ENCODE data around the gene CUL5. TPM values are rescaled to one million over a fixed set of nuclear protein-coding genes. Genes with fewer than 3 reads are reported as not detected.
"Not testable (repeated sequence)": the region's sequence is repeated elsewhere in the genome, so short reads cannot be mapped to it uniquely, and the experiment has no call there.

Gene CUL5
- total RNA-seq, 1 donor from 2014 or later = 30.0 TPM

DNA sequence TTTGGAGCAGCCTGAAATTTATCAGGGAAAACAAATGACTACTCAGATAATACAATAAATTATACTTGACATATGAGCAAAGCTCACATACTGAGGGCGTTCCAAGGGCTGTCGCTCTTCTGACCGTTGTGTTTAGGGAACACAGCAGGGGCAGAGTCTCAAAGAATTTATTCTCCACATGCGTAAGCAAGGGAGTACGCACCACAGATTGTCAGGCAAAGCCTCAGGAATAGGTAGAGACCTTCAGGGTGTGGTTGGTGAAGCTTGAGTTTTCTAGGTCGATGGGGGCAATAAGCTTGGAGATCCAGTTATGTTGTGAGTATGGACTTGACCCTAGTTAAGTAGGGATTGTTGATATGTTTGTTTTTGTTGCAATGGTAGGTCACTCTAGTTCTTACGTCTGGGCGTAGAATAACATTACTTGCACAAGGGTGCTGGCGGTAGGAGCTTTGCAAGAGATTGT, 113.5 kb downstream of the CUL5 start:
- peaks cover 31% of the 10 kb centered on the region for H3K4me1 Mint-ChIP-seq (ENCODE audit: low read depth)
- H3K27me3 Mint-ChIP-seq (ENCODE audit: low read depth) = no peaks in the 10 kb centered on the region
- H3K4me3 Mint-ChIP-seq (ENCODE audit: unreplicated experiment) = peak overlapping the region; percentile 89
- TF ChIP-seq, protein P1, sequence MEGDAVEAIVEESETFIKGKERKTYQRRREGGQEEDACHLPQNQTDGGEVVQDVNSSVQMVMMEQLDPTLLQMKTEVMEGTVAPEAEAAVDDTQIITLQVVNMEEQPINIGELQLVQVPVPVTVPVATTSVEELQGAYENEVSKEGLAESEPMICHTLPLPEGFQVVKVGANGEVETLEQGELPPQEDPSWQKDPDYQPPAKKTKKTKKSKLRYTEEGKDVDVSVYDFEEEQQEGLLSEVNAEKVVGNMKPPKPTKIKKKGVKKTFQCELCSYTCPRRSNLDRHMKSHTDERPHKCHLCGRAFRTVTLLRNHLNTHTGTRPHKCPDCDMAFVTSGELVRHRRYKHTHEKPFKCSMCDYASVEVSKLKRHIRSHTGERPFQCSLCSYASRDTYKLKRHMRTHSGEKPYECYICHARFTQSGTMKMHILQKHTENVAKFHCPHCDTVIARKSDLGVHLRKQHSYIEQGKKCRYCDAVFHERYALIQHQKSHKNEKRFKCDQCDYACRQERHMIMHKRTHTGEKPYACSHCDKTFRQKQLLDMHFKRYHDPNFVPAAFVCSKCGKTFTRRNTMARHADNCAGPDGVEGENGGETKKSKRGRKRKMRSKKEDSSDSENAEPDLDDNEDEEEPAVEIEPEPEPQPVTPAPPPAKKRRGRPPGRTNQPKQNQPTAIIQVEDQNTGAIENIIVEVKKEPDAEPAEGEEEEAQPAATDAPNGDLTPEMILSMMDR (IDR thresholded peaks at IDR 0.05) = no peak
- peaks cover 4% of the 10 kb centered on the region for H3K36me3 Mint-ChIP-seq (ENCODE audit: low read depth)
- no peaks in the 10 kb centered on the region for H3K9me3 Mint-ChIP-seq (ENCODE audit: low read depth)
- peak overlapping the region; percentile 92 for H3K27ac Mint-ChIP-seq (ENCODE audit: unreplicated experiment)
- no peak for DNase-seq (ENCODE audit: low spot score)

DNA sequence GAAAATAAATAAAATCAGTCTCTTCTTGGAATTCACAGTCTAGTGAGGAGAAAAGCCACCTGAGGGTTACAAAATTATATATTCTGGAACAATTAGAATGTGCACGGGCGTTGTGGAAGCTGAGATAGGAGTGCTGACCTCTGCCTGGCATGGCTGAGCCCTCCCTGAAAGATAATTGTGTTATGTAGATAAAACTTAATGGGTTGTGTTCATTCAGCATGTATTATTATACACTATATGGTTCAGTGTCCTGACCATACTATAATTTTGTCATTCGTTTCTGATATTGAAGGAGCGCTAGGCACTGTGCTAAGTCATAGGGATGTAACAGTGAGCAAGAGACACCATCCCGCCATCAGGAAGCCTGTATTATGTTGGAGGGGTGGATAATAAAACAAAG, 116.4 kb downstream of the CUL5 start:
- Mint-ChIP-seq H3K36me3 (ENCODE audit: low read depth) (peaks cover 13% of the 10 kb centered on the region), H3K9me3 (ENCODE audit: low read depth) (no peaks in the 10 kb centered on the region), H3K27ac (ENCODE audit: unreplicated experiment) (no peak overlapping the region), H3K4me1 (ENCODE audit: low read depth) (peaks cover 31% of the 10 kb centered on the region), H3K4me3 (ENCODE audit: unreplicated experiment) (no peak overlapping the region), H3K27me3 (ENCODE audit: low read depth) (no peaks in the 10 kb centered on the region)
- TF ChIP-seq, protein P1 (IDR thresholded peaks at IDR 0.05) = no peak
- DNase-seq (ENCODE audit: low spot score) = no peak

DNA sequence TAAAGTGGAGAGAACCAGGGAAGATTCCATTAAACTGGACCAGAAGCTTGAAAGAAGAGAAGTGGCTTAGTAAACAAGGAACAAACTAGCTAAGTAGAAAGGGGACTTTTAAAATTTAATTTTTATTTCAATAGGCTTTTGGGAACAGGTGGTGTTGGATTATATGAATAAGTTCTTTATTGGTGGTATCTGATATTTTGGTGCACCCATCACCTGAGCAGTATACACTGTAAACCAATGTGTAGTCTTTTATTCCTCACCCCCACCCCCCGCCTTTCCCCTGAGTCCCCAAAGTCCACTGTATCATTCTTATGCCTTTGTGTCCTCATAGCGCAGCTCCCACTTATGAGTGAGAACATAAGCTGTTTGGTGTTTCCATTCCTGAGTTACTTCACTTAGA, 120.1 kb downstream of the CUL5 start:
- no peaks in the 10 kb centered on the region for H3K27me3 Mint-ChIP-seq (ENCODE audit: low read depth)
- no peak for DNase-seq (ENCODE audit: low spot score)
- H3K9me3 Mint-ChIP-seq (ENCODE audit: low read depth) = no peaks in the 10 kb centered on the region
- no peak overlapping the region for H3K27ac Mint-ChIP-seq (ENCODE audit: unreplicated experiment)
- H3K4me1 Mint-ChIP-seq (ENCODE audit: low read depth) = peaks cover 10% of the 10 kb centered on the region
- TF ChIP-seq, protein P1 (IDR thresholded peaks at IDR 0.05) = no peak
- H3K4me3 Mint-ChIP-seq (ENCODE audit: unreplicated experiment) = no peak overlapping the region
- H3K36me3 Mint-ChIP-seq (ENCODE audit: low read depth) = peaks cover 17% of the 10 kb centered on the region

DNA sequence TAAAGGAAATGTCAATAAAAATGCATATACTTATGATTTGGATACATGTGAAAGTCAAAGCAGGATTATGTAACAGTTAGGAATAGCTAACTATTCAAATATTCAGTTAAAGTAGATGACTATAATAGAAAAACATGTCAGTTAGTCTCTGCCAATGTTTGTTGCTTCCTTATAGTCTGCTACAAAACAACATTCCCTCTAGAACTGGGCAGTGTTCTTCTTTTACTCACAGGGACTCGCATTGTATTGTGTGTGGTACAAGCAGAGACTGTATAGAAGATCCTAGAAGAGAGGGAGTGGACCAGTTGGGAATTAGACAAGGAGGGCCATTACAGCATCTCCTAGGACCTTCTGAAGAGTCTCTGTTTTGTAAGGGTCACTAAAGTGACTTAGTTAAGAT, 123.3 kb downstream of the CUL5 start:
- TF ChIP-seq, protein P1 (IDR thresholded peaks at IDR 0.05) = no peak
- H3K9me3 Mint-ChIP-seq (ENCODE audit: low read depth) = no peaks in the 10 kb centered on the region
- H3K27ac Mint-ChIP-seq (ENCODE audit: unreplicated experiment) = no peak overlapping the region
- no peaks in the 10 kb centered on the region for H3K27me3 Mint-ChIP-seq (ENCODE audit: low read depth)
- peaks cover 3% of the 10 kb centered on the region for H3K4me1 Mint-ChIP-seq (ENCODE audit: low read depth)
- no peak overlapping the region for H3K4me3 Mint-ChIP-seq (ENCODE audit: unreplicated experiment)
- peaks cover 17% of the 10 kb centered on the region for H3K36me3 Mint-ChIP-seq (ENCODE audit: low read depth)
- DNase-seq (ENCODE audit: low spot score) = no peak

DNA sequence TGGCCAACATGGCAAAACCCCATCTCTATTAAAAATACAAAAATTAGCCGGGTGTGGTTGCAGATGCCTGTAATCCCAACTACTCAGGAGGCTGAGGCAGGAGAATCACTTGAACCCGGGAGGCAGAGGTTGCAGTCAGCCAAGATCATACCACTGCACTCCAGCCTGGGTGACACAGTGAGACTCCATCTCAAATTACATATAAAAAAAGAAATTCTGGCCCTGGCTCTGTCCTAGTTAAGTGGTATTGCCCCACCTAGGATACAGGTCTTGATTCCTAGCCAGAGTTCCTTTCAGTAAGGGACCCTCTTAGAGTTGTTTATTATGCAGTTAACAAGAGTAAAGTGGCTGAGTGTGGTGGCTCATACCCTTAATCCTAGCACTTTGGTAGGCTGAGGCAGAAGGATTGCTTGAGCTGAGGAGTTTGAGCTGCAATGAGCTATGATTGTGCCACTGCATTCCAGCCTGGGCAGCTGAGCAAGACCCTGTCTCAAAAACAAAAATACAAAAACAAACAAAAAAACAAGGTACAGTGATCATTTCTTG, 124.4 kb downstream of the CUL5 start:
- H3K9me3 Mint-ChIP-seq (ENCODE audit: low read depth); H3K4me1 Mint-ChIP-seq (ENCODE audit: low read depth); DNase-seq (ENCODE audit: low spot score); H3K4me3 Mint-ChIP-seq (ENCODE audit: unreplicated experiment); H3K27me3 Mint-ChIP-seq (ENCODE audit: low read depth): not testable (repeated sequence)
- peaks cover 16% of the 10 kb centered on the region for H3K36me3 Mint-ChIP-seq (ENCODE audit: low read depth)
- H3K27ac Mint-ChIP-seq (ENCODE audit: unreplicated experiment) = peak overlapping the region; percentile 45

DNA sequence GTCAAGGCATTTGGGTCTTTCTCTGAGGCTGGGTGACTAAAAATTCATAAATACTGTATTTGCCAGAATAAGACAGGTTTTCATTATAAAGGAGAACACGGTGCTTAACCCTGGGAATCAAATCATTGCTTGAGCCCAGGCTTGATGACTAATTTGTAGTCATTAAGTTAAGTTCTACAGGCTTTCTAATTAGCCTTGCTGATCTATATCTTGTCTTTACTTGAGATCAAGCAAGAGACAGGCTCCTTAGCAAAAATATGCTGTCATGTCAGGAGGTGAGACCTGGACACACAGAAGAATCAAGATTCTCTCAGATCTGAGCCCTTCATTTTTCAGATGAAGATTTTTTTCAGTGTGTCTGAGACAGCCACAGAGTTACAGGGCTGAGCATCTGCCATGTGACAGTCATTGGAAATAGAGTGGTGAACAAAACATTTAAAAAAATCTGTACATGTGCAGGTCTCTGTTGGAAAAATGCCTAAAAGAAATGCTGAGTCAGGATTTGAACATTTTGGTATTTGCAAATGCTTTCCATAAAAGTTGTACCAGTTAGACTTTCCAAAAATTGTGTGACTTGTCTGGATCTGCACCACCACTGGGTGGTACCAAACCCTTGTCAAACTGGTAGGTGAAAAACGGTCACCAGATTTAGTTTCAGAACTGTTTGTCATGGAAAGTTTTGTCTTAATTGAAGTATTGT, 127.3 kb downstream of the CUL5 start:
- Mint-ChIP-seq H3K27me3 (ENCODE audit: low read depth) (no peaks in the 10 kb centered on the region), H3K9me3 (ENCODE audit: low read depth) (no peaks in the 10 kb centered on the region), H3K27ac (ENCODE audit: unreplicated experiment) (no peak overlapping the region), H3K4me1 (ENCODE audit: low read depth) (peaks cover 3% of the 10 kb centered on the region), H3K4me3 (ENCODE audit: unreplicated experiment) (no peak overlapping the region), H3K36me3 (ENCODE audit: low read depth) (peaks cover 17% of the 10 kb centered on the region)
- TF ChIP-seq, protein P1 (IDR thresholded peaks at IDR 0.05) = peak; percentile 71
- DNase-seq (ENCODE audit: low spot score) = no peak
